Left ventricle myocardium inferior (tissue), 1 donor: Measurements from ENCODE around the gene PROCA1. TPM values are rescaled to one million over a fixed set of nuclear protein-coding genes. Genes with fewer than 3 reads are reported as not detected.
"Not testable (repeated sequence)": the region's sequence is repeated elsewhere in the genome, so short reads cannot be mapped to it uniquely, and the experiment has no call there.

Experiments used
- DNase-seq: peaks from one replicate; pipeline ENCODE4 v3.0.0-alpha.2; 2020
- H3K27ac ChIP-seq: fragments of 200-600 bp; replicated peaks from 2 replicates; pipeline ENCODE4 v1.8.0; 2021
- H3K27me3 ChIP-seq: fragments of 200-600 bp; 2 replicates; pipeline ENCODE4 v1.8.0; 2021; ENCODE audit warnings: low read depth
- H3K36me3 ChIP-seq: fragments of 200-600 bp; 2 replicates; pipeline ENCODE4 v1.8.0; 2021
- H3K4me1 ChIP-seq: fragments of 200-600 bp; 2 replicates; pipeline ENCODE4 v1.8.0; 2021
- H3K4me3 ChIP-seq: fragments of 200-600 bp; 2 replicates; pipeline ENCODE4 v1.8.0; 2021; ENCODE audit warnings: mild to moderate bottlenecking, moderate library complexity
- H3K9me3 ChIP-seq: fragments of 200-600 bp; replicated peaks from 2 replicates; pipeline ENCODE4 v1.8.0; 2021
- CTCF ChIP-seq: fragments of 200-600 bp; IDR thresholded peaks from 2 replicates; pipeline ENCODE4 v1.8.0; 2021; ENCODE audit warnings: antibody characterized with exemption, mild to moderate bottlenecking, borderline replicate concordance
- intact Hi-C: fragments of 100-400 bp; cut with micrococcal nuclease; formaldehyde crosslinking; loops from one replicate; pipeline ENCODE4 v1.11.0; 2022
- total RNA-seq: library from RNA; stranded (reverse); fragmentation: NEBNext Ultra II Directional; extraction: Animal tissue kit (Norgen Biotek cat#: 25700); gene quantifications from one replicate; pipeline ENCODE4 v1.2.1, GENCODE V29; 2021
- donor health status: DM: no; HTN: yes; CAD: no; lungs with severe emphysema.

Gene PROCA1
- total RNA-seq, 1 donor from 2014 or later = 1.3 TPM

GRCh38 chr17:28663723-28664122 is 48.0 kb downstream of the PROCA1 start:
- H3K9me3 ChIP-seq = no peaks in the 10 kb centered on the region
- TF ChIP-seq CTCF = no peak
- peaks cover 20% of the 10 kb centered on the region for H3K36me3 ChIP-seq
- intact Hi-C loops = no loop called here
- DNase-seq = no peak
- H3K4me1 ChIP-seq = peaks cover 75% of the 10 kb centered on the region
- peak overlapping the region; percentile 81 for H3K4me3 ChIP-seq
- H3K27me3 ChIP-seq = no peaks in the 10 kb centered on the region
- no peak overlapping the region for H3K27ac ChIP-seq

DNA sequence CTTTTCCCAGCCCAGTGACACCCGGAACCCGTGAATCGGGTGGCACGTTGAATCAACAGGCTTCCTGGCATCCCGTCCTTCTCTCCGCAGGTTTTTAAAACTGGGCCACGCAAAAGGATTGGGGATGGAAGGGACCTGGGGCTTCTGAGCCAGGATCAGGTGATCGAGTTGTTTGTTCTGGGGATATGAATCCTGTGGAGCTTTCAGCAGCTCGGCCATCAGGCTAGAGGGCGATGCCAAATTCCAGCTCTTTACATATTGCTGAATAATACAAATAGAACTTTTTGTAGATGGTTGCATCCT is 49.2 kb downstream of the PROCA1 start:
- intact Hi-C loops = no loop called here
- Histone ChIP-seq H3K4me3 (peak overlapping the region; percentile 81), H3K4me1 (peaks cover 67% of the 10 kb centered on the region), H3K27ac (peak overlapping the region; percentile 96), H3K36me3 (peaks cover 22% of the 10 kb centered on the region), H3K27me3 (no peaks in the 10 kb centered on the region), H3K9me3 (no peaks in the 10 kb centered on the region)
- DNase-seq = no peak
- TF ChIP-seq CTCF = no peak

DNA sequence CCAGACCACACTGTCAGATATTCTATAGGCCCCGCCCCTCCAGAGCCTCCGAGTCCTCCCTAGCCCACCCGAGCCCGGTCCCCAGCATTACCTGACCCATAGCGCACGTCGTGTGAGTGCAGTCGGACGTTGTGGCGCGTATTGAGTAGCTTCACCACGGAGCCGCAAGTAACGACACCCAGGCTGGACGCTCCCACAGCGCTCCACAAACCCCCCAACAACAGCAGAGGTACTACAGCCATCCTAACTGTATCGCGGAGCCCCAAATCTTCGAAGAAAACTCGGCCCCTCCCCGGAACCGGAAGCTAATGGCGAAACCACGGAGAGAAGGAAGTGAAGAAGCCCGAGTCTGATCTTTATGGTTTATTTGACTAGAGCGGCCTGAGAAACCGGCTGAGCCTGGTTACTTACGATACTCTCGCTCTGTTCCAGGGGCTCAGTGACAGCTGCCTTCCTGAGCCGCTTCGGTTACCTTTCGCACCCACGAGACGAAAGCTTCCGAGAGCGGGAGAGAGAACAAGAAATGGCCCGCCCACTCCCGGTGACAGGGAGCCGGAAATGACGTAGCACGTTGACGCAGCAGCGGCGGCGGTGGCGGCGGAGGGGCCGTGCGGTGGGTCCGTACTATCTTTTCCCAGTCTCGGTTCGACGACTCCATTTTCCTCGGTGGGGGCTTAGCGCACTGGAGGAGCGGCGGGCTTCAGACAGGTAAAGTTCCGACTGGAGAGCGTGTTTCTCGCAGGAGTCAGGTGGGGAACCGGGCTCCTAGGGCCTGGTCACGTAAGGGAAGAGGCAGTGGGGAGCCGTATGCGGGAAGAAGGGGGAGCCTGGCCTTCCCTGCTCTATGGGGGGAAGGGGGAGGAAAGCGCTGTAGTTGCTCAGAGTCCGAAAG is 49.8 kb downstream of the PROCA1 start, which contains the start of the genes SDF2 and SUPT6H:
Gene SDF2 (minus strand): TSS at position 272 of the 892 bp plus-strand sequence. CDS start 30 bp downstream, at position 242.
Gene SUPT6H (plus strand): TSS at position 571 of the 892 bp plus-strand sequence. CDS start 11,197 bp downstream, outside the sequence.
- intact Hi-C loops = no loop called here
- Histone ChIP-seq H3K4me1 (peaks cover 66% of the 10 kb centered on the region), H3K9me3 (no peaks in the 10 kb centered on the region), H3K4me3 (peak within 1 kb of the TSS; percentile 81), H3K36me3 (peaks cover 27% of the 10 kb centered on the region), H3K27ac (peak within 1 kb of the TSS; percentile 96), H3K27me3 (no peaks in the 10 kb centered on the region)
- DNase-seq = peak; percentile 91
- no peak for TF ChIP-seq CTCF

DNA sequence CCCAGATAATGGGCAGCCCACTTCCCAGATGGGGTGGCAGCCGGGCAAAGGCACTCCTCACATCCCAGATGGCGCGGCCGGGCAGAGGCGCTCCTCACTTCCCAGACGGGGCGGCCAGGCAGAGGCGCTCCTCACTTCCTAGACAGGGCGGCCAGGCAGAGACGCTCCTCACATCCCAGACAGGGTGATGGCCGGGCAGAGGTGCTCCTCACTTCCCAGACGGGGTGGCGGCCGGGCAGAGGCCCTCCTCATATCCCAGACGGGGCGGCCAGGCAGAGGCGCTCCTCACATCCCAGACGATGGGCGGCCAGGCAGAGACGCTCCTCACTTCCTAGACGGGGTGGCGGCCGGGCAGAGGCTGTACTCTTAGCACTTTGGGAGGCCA is 52.2 kb downstream of the PROCA1 start:
- H3K9me3 ChIP-seq, intact Hi-C loops: not testable (repeated sequence)
- peaks cover 27% of the 10 kb centered on the region for H3K36me3 ChIP-seq

GRCh38 chr17:28658766-28659496 is 52.8 kb downstream of the PROCA1 start:
- H3K9me3 ChIP-seq, H3K27me3 ChIP-seq, H3K4me3 ChIP-seq, H3K27ac ChIP-seq, DNase-seq, intact Hi-C loops: not testable (repeated sequence)
- peaks cover 44% of the 10 kb centered on the region for H3K4me1 ChIP-seq
- peaks cover 27% of the 10 kb centered on the region for H3K36me3 ChIP-seq

More for the DNA sequence above, 52.2 kb downstream of the PROCA1 start:
- DNase-seq, H3K27me3 ChIP-seq, H3K27ac ChIP-seq, H3K4me3 ChIP-seq: not testable (repeated sequence)
- H3K4me1 ChIP-seq = peaks cover 49% of the 10 kb centered on the region

DNA sequence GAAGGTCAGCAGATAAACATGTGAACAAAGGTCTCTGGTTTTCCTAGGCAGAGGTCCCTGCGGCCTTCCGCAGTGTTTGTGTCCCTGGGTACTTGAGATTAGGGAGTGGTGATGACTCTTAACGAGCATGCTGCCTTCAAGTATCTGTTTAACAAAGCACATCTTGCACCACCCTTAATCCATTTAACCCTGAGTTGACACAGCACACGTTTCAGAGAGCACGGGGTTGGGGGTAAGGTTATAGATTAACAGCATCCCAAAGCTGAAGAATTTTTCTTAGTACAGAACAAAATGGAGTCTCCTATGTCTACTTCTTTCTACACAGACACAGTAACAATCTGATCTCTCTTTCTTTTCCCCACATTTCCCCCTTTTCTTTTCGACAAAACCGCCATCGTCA is 53.3 kb downstream of the PROCA1 start:
- H3K27ac ChIP-seq, intact Hi-C loops, H3K27me3 ChIP-seq, H3K9me3 ChIP-seq, H3K4me3 ChIP-seq, DNase-seq: not testable (repeated sequence)
- Histone ChIP-seq H3K36me3 (peaks cover 27% of the 10 kb centered on the region), H3K4me1 (peaks cover 38% of the 10 kb centered on the region)
